ENCODE measurements around the gene GPR101.
"Not testable (repeated sequence)": the region's sequence is repeated elsewhere in the genome, so short reads cannot be mapped to it uniquely, and the experiment has no call there.

The GPR101 gene

DNA sequence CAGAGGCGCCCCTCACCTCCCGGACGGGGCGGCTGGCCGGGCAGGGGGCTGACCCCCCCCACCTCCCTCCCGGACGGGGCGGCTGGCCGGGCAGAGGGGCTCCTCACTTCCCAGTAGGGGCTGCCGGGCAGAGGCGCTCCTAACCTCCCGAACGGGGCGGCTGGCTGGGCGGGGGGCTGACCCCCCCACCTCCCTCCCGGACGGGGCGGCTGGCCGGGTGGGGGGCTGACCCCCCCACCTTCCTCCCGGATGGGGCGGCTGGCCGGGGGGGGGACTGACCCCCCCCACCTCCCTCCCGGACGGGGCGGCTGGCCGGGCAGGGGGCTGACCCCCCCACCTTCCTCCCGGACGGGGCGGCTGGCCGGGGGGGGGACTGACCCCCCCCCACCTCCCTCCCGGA, 33.6 kb downstream of the GPR101 start:
- not testable (repeated sequence) for DNase-seq

DNA sequence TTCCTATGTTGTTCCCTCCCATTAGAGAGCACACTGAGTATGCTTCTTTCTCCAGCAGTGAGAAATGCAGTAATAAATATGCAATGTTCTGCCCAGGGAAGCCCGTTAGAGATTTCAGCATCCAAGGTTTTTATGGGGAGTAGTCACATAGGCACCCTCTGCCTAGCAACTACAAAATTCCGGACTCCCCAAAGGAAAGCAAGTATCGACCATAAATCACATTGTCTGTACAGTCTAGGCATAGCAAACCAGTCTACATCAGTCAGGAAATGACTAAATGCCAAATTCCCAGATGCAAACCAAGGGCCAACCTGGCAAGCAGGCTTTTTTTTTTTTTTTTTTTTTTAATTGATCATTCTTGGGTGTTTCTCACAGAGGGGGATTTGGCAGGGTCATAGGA, 34.8 kb downstream of the GPR101 start:
- DNase-seq, result no peak

Measured in activated naive CD4-positive, alpha-beta T cell treated with anti-CD3 and anti-CD28 coated beads, Interleukin-2, amount 50 U/mL, for 16 hours (primary cell).